Fibroblast of skin of right quadriceps (primary cell): ENCODE results near the gene VPS36.
"Not testable (repeated sequence)": the region's sequence is repeated elsewhere in the genome, so short reads cannot be mapped to it uniquely, and the experiment has no call there.

Source experiments
- DNase-seq: peaks from one replicate; pipeline ENCODE4 v3.0.0-alpha.2; 2013

The VPS36 gene

GRCh38 chr13:52373277-52373676 lies 77.2 kb downstream of the VPS36 start:
- not testable (repeated sequence) for DNase-seq

- DNase-seq, result peak; percentile 69
Measured at GRCh38 chr13:52371736-52372247, 78.6 kb downstream of the VPS36 start.

GRCh38 chr13:52366291-52366690 lies 84.1 kb downstream of the VPS36 start:
- DNase-seq, result no peak
